SK-N-SH treated with all-trans-retinoic acid at 6 μM for 48 hours (cell line): ENCODE data around the gene HEYL.
A peak's percentile ranks its signal among the peaks of the same experiment; 100 is the strongest.

Source experiments
- CREB5 ChIP-seq: fragments of 250-450 bp; sonication (Bioruptor Pico); IDR thresholded peaks from 2 replicates; pipeline ENCODE4 v1.5.1; 2020; ENCODE audit warnings: low read depth, mild to moderate bottlenecking, moderate library complexity
- CSRNP3 ChIP-seq: fragments of 250-450 bp; sonication (Bioruptor Pico); IDR thresholded peaks from 2 replicates; pipeline ENCODE4 v1.5.1; 2021; ENCODE audit warnings: mild to moderate bottlenecking, moderate library complexity
- GLIS3 ChIP-seq: fragments of 250-450 bp; sonication (Bioruptor Pico); IDR thresholded peaks from 2 replicates; pipeline ENCODE4 v1.5.0; 2020; ENCODE audit warnings: mild to moderate bottlenecking, moderate library complexity
- PATZ1 ChIP-seq: fragments of 250-450 bp; sonication (Bioruptor Pico); IDR thresholded peaks from 2 replicates; pipeline ENCODE4 v1.8.0; 2020; ENCODE audit warnings: mild to moderate bottlenecking, moderate library complexity, borderline replicate concordance
- POU6F1 ChIP-seq: fragments of 250-450 bp; sonication (Bioruptor Pico); IDR thresholded peaks from 2 replicates; pipeline ENCODE4 v1.8.0; 2021; ENCODE audit warnings: low read depth, mild to moderate bottlenecking, moderate library complexity, borderline replicate concordance
- PPARA ChIP-seq: fragments of 250-450 bp; sonication (Bioruptor Pico); IDR thresholded peaks from 2 replicates; pipeline ENCODE4 v1.5.0; 2020; ENCODE audit warnings: mild to moderate bottlenecking, borderline replicate concordance
- RARB ChIP-seq: fragments of 250-450 bp; sonication (Bioruptor Pico); IDR thresholded peaks from 2 replicates; pipeline ENCODE4 v1.8.0; 2021; ENCODE audit warnings: mild to moderate bottlenecking, moderate library complexity
- TCF4 ChIP-seq: fragments of 250-450 bp; sonication (Bioruptor Pico); IDR thresholded peaks from 2 replicates; pipeline ENCODE4 v1.8.0; 2021; ENCODE audit warnings: mild to moderate bottlenecking, moderate library complexity, borderline replicate concordance
- ZFP3 ChIP-seq: fragments of 250-450 bp; sonication (Bioruptor Pico); IDR thresholded peaks from 2 replicates; pipeline ENCODE4 v1.5.0; 2020; ENCODE audit warnings: mild to moderate bottlenecking, moderate library complexity
- ZNF565 ChIP-seq: fragments of 450-650 bp; formaldehyde crosslinking; conservative IDR thresholded peaks from 2 replicates; pipeline ENCODE4 v1.5.0; 2020; ENCODE audit warnings: low read depth, mild to moderate bottlenecking, moderate library complexity
- ZNF8 ChIP-seq: fragments of 450-650 bp; formaldehyde crosslinking; IDR thresholded peaks from 2 replicates; pipeline ENCODE4 v1.5.0; 2020; ENCODE audit warnings: mild to moderate bottlenecking, moderate library complexity

- TF ChIP-seq CSRNP3 (CRISPR knock-in tag) (no peak), ZNF8 (no peak), POU6F1 (CRISPR knock-in tag) (no peak), TCF4 (CRISPR knock-in tag) (peak; percentile 42; the same call in 1 of the 2 replicates), PATZ1 (CRISPR knock-in tag) (no peak), PPARA (no peak), ZNF565 (CRISPR knock-in tag) (no peak), RARB (CRISPR knock-in tag) (no peak), ZFP3 (CRISPR knock-in tag) (no peak), CREB5 (no peak), GLIS3 (CRISPR knock-in tag) (no peak)
Observed at GRCh38 chr1:39637361-39637760, 2.1 kb downstream of the HEYL start.
